Naive thymus-derived CD8-positive, alpha-beta T cell (primary cell): ENCODE results near the gene ENTREP3. TPM values are rescaled to one million over a fixed set of nuclear protein-coding genes. Genes with fewer than 3 reads are reported as not detected.

Source experiments
- ATAC-seq, 2 donors: fragments of 150-1000 bp; cut with Tn5 transposase in 1 of 2; sonication (Bioruptor Pico), chemical (Tn5 transposase) in 1 of 2; 1 replicate in 1 of 2; 2 replicates in 1 of 2; pipeline ENCODE4 v1.10.0; 2021; ENCODE audit warnings: mild to moderate bottlenecking in 2 of 2, moderate library complexity in 2 of 2
- POLR2A ChIA-PET: fragments of 350-600 bp; sonication (Branson Sonifier 250); formaldehyde crosslinking; loops from one replicate; lab custom pipeline; 2021; ENCODE audit warnings: antibody characterized with exemption; lab: Charles Lee
- DNase-seq, 10 donors: peaks; one replicate each; pipeline versions ENCODE4 v3.0.0 to v3.0.0-alpha.2; 2020 to 2022
- H3K27ac Mint-ChIP-seq, 10 donors: one replicate each; pipeline ENCODE4 v1.8.0; 2020 to 2022; ENCODE audit warnings: mild to moderate bottlenecking in 10 of 10, mixed read lengths in 10 of 10, moderate library complexity in 4 of 10, inconsistent platforms in 1 of 10
- H3K27me3 Mint-ChIP-seq, 5 donors: one replicate each; pipeline ENCODE4 v1.8.0; 2021 to 2022; ENCODE audit warnings: mixed read lengths in 5 of 5
- H3K36me3 Mint-ChIP-seq, 3 donors: one replicate each; pipeline ENCODE4 v1.8.0; 2020 to 2022; ENCODE audit warnings: mixed read lengths in 3 of 3, mild to moderate bottlenecking in 2 of 3, inconsistent platforms in 1 of 3
- H3K4me1 Mint-ChIP-seq, 4 donors: one replicate each; pipeline ENCODE4 v1.8.0; 2021 to 2022; ENCODE audit warnings: mixed read lengths in 4 of 4
- H3K4me3 Mint-ChIP-seq, 10 donors: one replicate each; pipeline ENCODE4 v1.8.0; 2020 to 2022; ENCODE audit warnings: mild to moderate bottlenecking in 10 of 10, mixed read lengths in 10 of 10, moderate library complexity in 6 of 10, inconsistent platforms in 1 of 10
- H3K9me3 Mint-ChIP-seq, 9 donors: one replicate each; pipeline ENCODE4 v1.8.0; 2020 to 2022; ENCODE audit warnings: mixed read lengths in 9 of 9, mild to moderate bottlenecking in 3 of 9, inconsistent platforms in 1 of 9, moderate library complexity in 1 of 9
- polyA plus RNA-seq, 3 donors: library from polyadenylated mRNA; unstranded; fragments of 300-500 nt; fragmentation: Illumina TruSeq; gene quantifications; one replicate each; pipeline ENCODE4 v1.2.3, GENCODE V29; 2021
- total RNA-seq, 8 experiments: library from RNA in 2 of 8; stranded (reverse) in 2 of 8; gene quantifications; one replicate each; pipeline ENCODE4 v1.2.3 and lab custom pipeline; 2021 to 2026

Gene ENTREP3
- total and polyA plus RNA-seq, 5 experiments from 2014 or later, result 1.8 to 13.5 (median 2.5) TPM

- Mint-ChIP-seq H3K4me1 (peaks cover 16 to 42% (median 36%) of the 10 kb centered on the region in 4 donors), H3K4me3 (peak within 1 kb of the TSS; percentile 68 to 84 (median 78)), H3K27me3 (no peaks in the 10 kb centered on the region), H3K36me3 (no peaks in the 10 kb centered on the region), H3K9me3 (no peaks in the 10 kb centered on the region), H3K27ac (peak within 1 kb of the TSS in 8 of 10 donors; percentile 23 to 88 (median 67))
- peak; percentile 68 to 94 (median 82) for DNase-seq
- peak; percentile 34 to 62 for ATAC-seq
- POLR2A ChIA-PET, result interaction anchor here (1.2 to 5.9 kb wide), 3 partner anchors 22 to 46 kb away, joined by 4 to 30 read pairs (median 4); partner anchors contain the start of gene ENTREP3
Observed at GRCh38 chr1:155277070-155277901, 22.0 kb upstream of the ENTREP3 start, which contains the start of gene HCN3. Gene HCN3 (plus strand): TSS chr1:155277463. CDS start chr1:155277591, 128 bp downstream.

GRCh38 chr1:155273343-155274245 lies 18.3 kb upstream of the ENTREP3 start, which contains the start of gene CLK2:
Gene CLK2 (minus strand): TSS chr1:155273504. CDS start chr1:155270977, 2,527 bp downstream.
- Mint-ChIP-seq H3K4me3 (peak within 1 kb of the TSS; percentile 90 to 99 (median 94)), H3K36me3 (peaks cover 0 to 30% (median 0%) of the 10 kb centered on the region in 3 donors), H3K4me1 (peaks cover 16 to 58% (median 50%) of the 10 kb centered on the region in 4 donors), H3K27ac (peak within 1 kb of the TSS; percentile 92 to 99 (median 95)), H3K27me3 (no peaks in the 10 kb centered on the region), H3K9me3 (no peaks in the 10 kb centered on the region)
- ATAC-seq, result peak; percentile 79 to 88
- POLR2A ChIA-PET, result interaction anchor here (0.5 to 5.9 kb wide), 19 partner anchors 10 to 1285 kb away, joined by 3 to 39 read pairs (median 4); partner anchors contain the start of genes ENTREP3, FDPS, MSTO1 and MTX1
- DNase-seq, result peak; percentile 86 to 96 (median 92)

- peaks cover 0 to 39% (median 2%) of the 10 kb centered on the region in 3 donors for H3K36me3 Mint-ChIP-seq
- DNase-seq, result peak in 2 of 10 donors; percentile 23 to 30
- H3K9me3 Mint-ChIP-seq, result no peaks in the 10 kb centered on the region
- H3K27me3 Mint-ChIP-seq, result no peaks in the 10 kb centered on the region
- peak overlapping the region; percentile 90 to 99 (median 94) for H3K4me3 Mint-ChIP-seq
- POLR2A ChIA-PET, result interaction anchor here (0.5 to 5.9 kb wide), 20 partner anchors 9 to 1284 kb away, joined by 3 to 39 read pairs (median 4); partner anchors contain the start of genes ENTREP3, FDPS, MSTO1 and MTX1
- H3K27ac Mint-ChIP-seq, result peak overlapping the region; percentile 92 to 99 (median 94)
- H3K4me1 Mint-ChIP-seq, result peaks cover 16 to 53% (median 46%) of the 10 kb centered on the region in 4 donors
- peak; percentile 32 to 39 for ATAC-seq
Observed at GRCh38 chr1:155272466-155273342, 17.4 kb upstream of the ENTREP3 start.

GRCh38 chr1:155269381-155269780 lies 14.1 kb upstream of the ENTREP3 start:
- no peak for DNase-seq
- Mint-ChIP-seq H3K36me3 (peaks cover 0 to 69% (median 9%) of the 10 kb centered on the region in 3 donors), H3K9me3 (no peaks in the 10 kb centered on the region), H3K4me3 (no peak overlapping the region), H3K27me3 (no peaks in the 10 kb centered on the region), H3K4me1 (peaks cover 10 to 35% (median 31%) of the 10 kb centered on the region in 4 donors), H3K27ac (peak overlapping the region in 1 of 10 donors; percentile 47)
- no peak for ATAC-seq
- POLR2A ChIA-PET, result no interaction called here

- POLR2A ChIA-PET, result no interaction called here
- DNase-seq (no peak), ATAC-seq (no peak)
- no peak overlapping the region for H3K4me3 Mint-ChIP-seq
- H3K36me3 Mint-ChIP-seq, result peaks cover 0 to 77% (median 12%) of the 10 kb centered on the region in 3 donors
- no peaks in the 10 kb centered on the region for H3K9me3 Mint-ChIP-seq
- H3K27ac Mint-ChIP-seq, result no peak overlapping the region
- peaks cover 10 to 34% (median 28%) of the 10 kb centered on the region in 4 donors for H3K4me1 Mint-ChIP-seq
- H3K27me3 Mint-ChIP-seq, result no peaks in the 10 kb centered on the region
Observed at GRCh38 chr1:155268630-155269029, 13.3 kb upstream of the ENTREP3 start.

GRCh38 chr1:155267373-155267772 lies 12.1 kb upstream of the ENTREP3 start:
- H3K27me3 Mint-ChIP-seq, result no peaks in the 10 kb centered on the region
- DNase-seq (no peak), ATAC-seq (no peak)
- no peak overlapping the region for H3K4me3 Mint-ChIP-seq
- no peaks in the 10 kb centered on the region for H3K9me3 Mint-ChIP-seq
- POLR2A ChIA-PET, result interaction anchor here (0.7 to 1.4 kb wide), 2 partner anchors 15 to 296 kb away, joined by 3 to 5 read pairs; partner anchors contain the start of gene ASH1L
- peaks cover 0 to 78% (median 12%) of the 10 kb centered on the region in 3 donors for H3K36me3 Mint-ChIP-seq
- H3K27ac Mint-ChIP-seq, result peak overlapping the region in 3 of 10 donors; percentile 25 to 46 (median 46)
- H3K4me1 Mint-ChIP-seq, result peaks cover 5 to 32% (median 21%) of the 10 kb centered on the region in 4 donors

GRCh38 chr1:155266553-155266952 lies 11.3 kb upstream of the ENTREP3 start:
- Mint-ChIP-seq H3K36me3 (peaks cover 0 to 79% (median 12%) of the 10 kb centered on the region in 3 donors), H3K27me3 (no peaks in the 10 kb centered on the region), H3K4me3 (no peak overlapping the region), H3K9me3 (no peaks in the 10 kb centered on the region), H3K27ac (peak overlapping the region in 2 of 10 donors; percentile 25 to 51), H3K4me1 (peaks cover 12 to 34% (median 22%) of the 10 kb centered on the region in 4 donors)
- no peak for ATAC-seq
- no peak for DNase-seq
- POLR2A ChIA-PET, result interaction anchor here (1.3 to 1.4 kb wide), 2 partner anchors 11 to 297 kb away, joined by 3 to 6 read pairs; partner anchors contain the start of genes ASH1L and ENTREP3

GRCh38 chr1:155263067-155263466 lies 7.8 kb upstream of the ENTREP3 start:
- no peak for DNase-seq
- Mint-ChIP-seq H3K4me1 (peaks cover 21 to 36% (median 29%) of the 10 kb centered on the region in 4 donors), H3K27ac (peak overlapping the region in 9 of 10 donors; percentile 38 to 99 (median 96)), H3K36me3 (peaks cover 0 to 74% (median 14%) of the 10 kb centered on the region in 3 donors), H3K9me3 (no peaks in the 10 kb centered on the region), H3K4me3 (peak overlapping the region; percentile 24 to 99 (median 94)), H3K27me3 (no peaks in the 10 kb centered on the region)
- POLR2A ChIA-PET, result interaction anchor here (0.8 to 1.6 kb wide), 4 partner anchors 10 to 18 kb away, joined by 3 to 9 read pairs (median 3); partner anchors contain the start of gene CLK2
- ATAC-seq, result no peak

- Mint-ChIP-seq H3K27ac (peak within 1 kb of the TSS; percentile 94 to 99 (median 97)), H3K27me3 (no peaks in the 10 kb centered on the region), H3K36me3 (peaks cover 0 to 74% (median 14%) of the 10 kb centered on the region in 3 donors), H3K4me3 (peak within 1 kb of the TSS; percentile 94 to 99 (median 98)), H3K9me3 (no peaks in the 10 kb centered on the region), H3K4me1 (peaks cover 21 to 41% (median 29%) of the 10 kb centered on the region in 4 donors)
- peak; percentile 65 to 93 (median 82) for DNase-seq
- ATAC-seq, result peak; percentile 97 to 98
- POLR2A ChIA-PET, result interaction anchor here (0.5 to 3.9 kb wide), 16 partner anchors 10 to 336 kb away, joined by 3 to 39 read pairs (median 4); partner anchors contain the start of genes ASH1L, CLK2, FDPS and KRTCAP2
Observed at GRCh38 chr1:155261852-155262673, 6.8 kb upstream of the ENTREP3 start, which contains the start of gene SCAMP3. Gene SCAMP3 (minus strand): TSS chr1:155262360. CDS start chr1:155262151, 209 bp downstream.

- peaks cover 23 to 47% (median 33%) of the 10 kb centered on the region in 4 donors for H3K4me1 Mint-ChIP-seq
- H3K27me3 Mint-ChIP-seq, result no peaks in the 10 kb centered on the region
- H3K27ac Mint-ChIP-seq, result peak overlapping the region; percentile 94 to 99 (median 97)
- DNase-seq (no peak), ATAC-seq (peak; percentile 3 to 22)
- peaks cover 0 to 74% (median 11%) of the 10 kb centered on the region in 3 donors for H3K36me3 Mint-ChIP-seq
- POLR2A ChIA-PET, result interaction anchor here (0.6 to 3.9 kb wide), 13 partner anchors 9 to 337 kb away, joined by 3 to 39 read pairs (median 6); partner anchors contain the start of genes ASH1L, CLK2, FDPS and KRTCAP2
- no peaks in the 10 kb centered on the region for H3K9me3 Mint-ChIP-seq
- H3K4me3 Mint-ChIP-seq, result peak overlapping the region; percentile 94 to 99 (median 98)
Observed at GRCh38 chr1:155261493-155261851, 6.2 kb upstream of the ENTREP3 start.
